AML-193 (cell line): ENCODE measurements around the gene FOSB.
"Not testable (repeated sequence)": the region's sequence is repeated elsewhere in the genome, so short reads cannot be mapped to it uniquely, and the experiment has no call there.

Experiments
- DNase-seq, 2 experiments: peaks; one replicate each; lab custom pipeline; 2025; lab: John Stamatoyannopoulos, UW

The FOSB gene

GRCh38 chr19:45506989-45507871 is 39.4 kb downstream of the FOSB start, which contains the start of gene VASP:
TSS of gene VASP (plus strand) at chr19:45507479. CDS start at chr19:45507772, 293 bp downstream.
- peak; percentile 87 for DNase-seq

DNA sequence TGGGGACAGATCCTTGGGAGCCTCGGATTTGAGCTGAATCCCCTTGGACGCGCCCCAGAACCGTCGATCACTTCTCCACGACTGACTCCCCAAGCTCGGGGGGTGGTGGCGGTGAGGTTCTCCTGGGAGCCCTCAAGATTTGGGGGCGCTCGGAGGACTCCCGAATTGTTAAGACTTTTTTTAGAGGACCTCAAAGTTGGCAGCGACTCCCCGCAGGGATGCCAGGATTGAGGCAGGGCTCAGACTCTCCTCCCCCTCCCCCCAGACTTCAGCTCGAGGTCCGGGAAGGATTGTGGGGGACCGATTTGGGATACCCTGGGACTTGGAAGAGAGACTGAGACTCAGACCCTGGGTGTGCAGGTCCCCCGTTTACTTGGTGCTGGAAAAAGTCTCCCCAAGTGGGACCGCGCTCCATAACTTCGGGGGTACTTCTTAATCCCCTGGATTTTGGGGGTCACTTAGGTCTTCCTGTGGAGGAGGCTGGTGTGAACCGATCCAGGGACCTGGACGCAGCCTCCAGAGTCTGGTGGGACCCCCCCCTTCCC is 40.1 kb downstream of the FOSB start:
- DNase-seq, result no peak

DNA sequence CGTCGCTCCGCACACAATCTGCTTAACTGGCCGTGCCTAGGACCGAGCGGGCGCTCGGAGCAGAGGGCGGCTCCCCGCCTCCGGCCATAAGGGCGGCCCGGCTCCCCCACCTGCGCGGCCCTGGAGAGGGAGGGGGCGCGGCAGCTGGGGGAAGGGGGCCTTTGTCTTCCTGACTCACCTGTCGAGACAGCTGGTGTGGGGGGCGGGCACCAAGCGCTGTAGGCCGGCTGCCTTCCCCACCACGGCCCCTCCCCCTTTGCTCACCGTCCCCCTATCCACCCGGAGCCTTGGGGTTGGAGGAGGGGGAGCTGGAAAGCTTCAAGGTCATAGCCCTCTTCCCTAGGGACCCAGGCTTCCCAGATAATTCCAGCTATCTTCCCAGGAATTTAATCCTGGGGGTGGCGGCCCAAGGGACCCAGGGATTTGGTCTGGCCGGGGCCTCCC is 40.6 kb downstream of the FOSB start:
- no peak for DNase-seq

GRCh38 chr19:45508861-45509691 is 41.3 kb downstream of the FOSB start:
- peak; percentile 75 to 78 for DNase-seq

DNA sequence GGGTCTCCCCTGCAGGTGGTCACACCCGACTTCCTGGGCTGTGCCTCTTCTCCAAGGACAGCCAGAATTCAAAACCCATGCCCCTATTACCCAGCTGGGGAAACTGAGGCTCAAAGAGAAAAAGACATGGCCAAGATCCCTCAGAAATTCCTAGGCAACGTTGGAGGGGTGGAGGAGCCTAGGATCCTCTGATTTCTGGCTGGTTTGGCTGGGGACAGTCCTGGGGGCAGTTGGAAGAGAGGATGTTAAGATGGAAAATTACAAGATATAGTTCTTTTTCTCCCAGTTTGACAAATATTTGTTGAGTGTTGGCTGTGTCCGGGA is 41.9 kb downstream of the FOSB start:
- DNase-seq, result no peak

DNA sequence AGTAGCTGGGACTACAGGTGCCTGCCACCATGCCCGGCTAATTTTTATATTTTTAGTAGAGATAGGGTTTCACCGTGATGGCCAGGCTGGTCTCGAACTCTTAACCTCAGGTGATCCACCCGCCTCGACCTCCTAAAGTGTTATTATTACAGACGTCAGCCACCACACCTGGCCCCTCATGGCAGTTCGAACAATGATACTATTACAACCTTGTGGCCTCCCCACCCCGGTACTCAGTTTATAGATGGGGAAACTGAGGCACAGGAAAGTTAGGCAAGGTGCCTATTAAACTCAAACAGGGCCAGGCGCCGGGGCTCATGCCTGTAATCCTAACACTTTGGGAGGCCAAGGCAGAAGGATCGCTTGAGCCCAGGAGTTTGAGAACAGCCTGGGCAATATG is 42.6 kb downstream of the FOSB start:
- not testable (repeated sequence) for DNase-seq

- no peak for DNase-seq
These were observed 43.3 kb downstream of the FOSB start for GRCh38 chr19:45511074-45511473.

- no peak for DNase-seq
These were observed 45.2 kb downstream of the FOSB start for GRCh38 chr19:45512881-45513483.

DNA sequence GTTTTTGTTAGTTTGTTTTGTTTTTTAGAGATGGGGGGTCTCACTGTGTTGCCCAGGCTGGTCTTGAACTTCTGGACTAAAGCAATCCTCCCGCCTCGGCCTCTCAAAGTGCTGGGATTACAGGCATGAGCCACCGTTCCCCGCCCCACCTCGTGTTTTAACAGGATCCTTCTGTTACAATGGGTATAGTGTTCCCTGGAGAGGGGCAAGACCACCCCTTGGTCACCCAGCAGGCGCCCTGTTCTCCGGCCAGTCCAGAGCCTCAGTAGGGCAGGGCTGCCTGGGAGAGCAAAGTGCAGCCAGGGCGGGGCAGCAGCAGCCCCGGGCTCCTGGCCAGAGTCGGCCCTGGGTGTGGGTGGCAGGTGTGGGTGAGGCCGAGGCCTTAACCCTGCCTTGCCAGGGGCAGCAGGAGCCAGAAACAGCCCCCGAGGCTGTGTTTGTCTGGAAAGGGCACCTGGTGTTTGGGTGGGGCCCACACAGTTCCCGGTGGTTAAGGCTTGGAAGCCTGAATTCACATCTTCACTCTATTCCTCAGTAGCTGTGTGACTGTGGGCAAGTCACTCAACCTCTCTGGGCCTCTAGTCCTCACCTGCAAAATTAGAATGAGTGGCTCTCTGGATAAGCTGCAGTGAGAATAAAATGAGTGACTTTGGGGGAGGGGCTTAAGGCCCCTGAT is 46.7 kb downstream of the FOSB start:
- peak; percentile 60 to 70 for DNase-seq

DNA sequence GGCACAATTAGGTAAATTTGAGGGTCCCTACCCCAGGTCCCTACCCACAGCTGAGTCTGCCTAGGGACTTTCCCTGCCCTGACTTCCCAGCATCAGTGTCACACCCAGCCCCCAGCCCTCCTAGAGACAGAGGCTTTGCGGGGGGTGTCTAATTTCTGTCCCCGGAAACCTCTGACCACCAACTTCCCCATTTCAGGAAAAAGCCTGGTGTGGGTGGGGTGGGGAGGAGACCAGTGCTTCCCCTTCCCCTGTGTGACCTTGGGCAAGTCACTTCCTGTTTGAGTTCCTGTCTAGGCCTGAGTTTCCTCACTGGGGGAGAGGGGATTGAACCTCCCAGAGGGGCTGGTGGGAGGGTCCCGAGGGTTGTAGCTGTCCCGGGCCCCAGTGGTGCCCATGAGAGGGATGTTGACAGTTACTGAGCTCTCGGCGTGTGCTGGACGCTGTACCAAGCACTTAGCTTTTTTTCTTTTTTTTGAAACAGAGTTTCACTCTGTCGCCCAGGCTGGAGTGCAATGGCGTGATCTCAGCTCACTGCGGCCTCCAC is 47.4 kb downstream of the FOSB start:
- peak; percentile 87 to 91 for DNase-seq

DNA sequence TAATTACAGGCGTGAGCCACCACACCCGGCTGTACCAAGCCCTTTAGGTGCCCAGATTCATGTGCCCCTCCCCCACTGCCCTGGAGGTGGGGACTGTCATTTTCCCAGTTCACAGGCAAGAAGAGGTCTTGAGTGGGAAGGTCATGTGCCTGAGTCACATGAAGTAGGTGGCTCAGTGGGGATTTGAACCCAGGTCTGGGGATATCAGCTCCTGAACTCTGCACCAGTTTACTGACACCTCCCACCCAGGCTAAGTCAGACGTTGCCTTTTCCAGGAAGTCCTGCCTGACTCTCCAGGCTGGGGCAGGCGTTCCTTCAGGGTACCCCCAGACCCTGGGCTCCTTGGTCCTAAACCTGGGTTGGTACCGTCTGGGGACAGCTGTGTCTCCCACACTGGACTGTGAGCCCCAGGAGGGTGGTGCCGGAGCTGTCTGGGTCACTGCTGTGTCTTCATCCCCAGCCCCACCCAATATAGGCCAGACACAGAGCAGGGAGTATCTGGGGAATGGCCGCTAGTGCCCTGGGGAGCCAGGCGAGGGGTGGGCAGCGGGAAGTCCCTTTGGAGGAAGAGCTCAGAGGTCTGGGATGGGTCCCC is 48.1 kb downstream of the FOSB start:
- DNase-seq, result no peak

DNA sequence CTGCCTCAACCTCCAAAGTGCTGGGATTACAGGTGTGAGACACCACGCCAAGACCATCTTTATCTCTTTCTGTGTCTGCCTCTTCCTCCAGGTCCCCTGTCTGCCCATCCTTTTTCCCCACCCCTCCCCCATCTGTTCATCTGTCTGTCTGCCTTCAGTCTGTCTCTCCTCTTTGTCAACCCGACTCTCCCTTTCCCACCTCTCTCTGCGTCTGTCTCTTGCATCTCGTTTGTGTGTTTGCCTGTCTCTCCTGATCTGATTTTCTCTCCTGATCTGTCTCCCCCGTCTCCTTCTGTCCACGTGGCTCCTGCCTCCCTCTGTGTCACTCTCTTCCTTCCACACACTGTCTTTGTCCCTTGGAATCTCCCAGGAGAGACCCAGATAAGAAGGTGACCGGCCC is 49.4 kb downstream of the FOSB start:
- DNase-seq, result no peak

DNA sequence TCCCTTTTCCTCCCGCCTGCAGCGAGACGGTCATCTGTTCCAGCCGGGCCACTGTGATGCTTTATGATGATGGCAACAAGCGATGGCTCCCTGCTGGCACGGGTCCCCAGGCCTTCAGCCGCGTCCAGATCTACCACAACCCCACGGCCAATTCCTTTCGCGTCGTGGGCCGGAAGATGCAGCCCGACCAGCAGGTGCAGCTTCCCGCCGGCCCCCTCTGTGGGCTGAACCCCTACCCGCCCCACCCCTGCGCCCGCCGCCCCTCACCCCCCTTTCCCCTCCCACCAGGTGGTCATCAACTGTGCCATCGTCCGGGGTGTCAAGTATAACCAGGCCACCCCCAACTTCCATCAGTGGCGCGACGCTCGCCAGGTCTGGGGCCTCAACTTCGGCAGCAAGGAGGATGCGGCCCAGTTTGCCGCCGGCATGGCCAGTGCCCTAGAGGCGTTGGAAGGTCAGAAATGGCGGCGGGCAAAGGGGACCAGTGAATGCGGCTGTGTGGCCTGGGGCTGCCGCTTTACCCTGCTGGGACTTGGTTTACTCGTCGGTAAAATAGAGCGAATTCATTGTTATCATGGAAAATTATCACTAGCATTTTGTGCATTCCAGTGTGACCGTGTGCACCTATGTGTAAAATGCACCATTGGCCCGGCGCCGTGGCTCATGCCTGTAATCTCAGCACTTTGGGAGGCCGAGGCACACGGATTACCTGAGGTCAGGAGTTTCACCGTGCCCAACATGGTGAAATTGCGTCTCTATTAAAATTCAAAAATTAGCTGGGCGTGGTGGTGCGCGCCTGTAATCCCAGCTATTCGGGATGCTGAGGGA is 50.1 kb downstream of the FOSB start:
- DNase-seq, result no peak

- DNase-seq, result no peak
These were observed 50.7 kb downstream of the FOSB start for GRCh38 chr19:45518469-45518826.

DNA sequence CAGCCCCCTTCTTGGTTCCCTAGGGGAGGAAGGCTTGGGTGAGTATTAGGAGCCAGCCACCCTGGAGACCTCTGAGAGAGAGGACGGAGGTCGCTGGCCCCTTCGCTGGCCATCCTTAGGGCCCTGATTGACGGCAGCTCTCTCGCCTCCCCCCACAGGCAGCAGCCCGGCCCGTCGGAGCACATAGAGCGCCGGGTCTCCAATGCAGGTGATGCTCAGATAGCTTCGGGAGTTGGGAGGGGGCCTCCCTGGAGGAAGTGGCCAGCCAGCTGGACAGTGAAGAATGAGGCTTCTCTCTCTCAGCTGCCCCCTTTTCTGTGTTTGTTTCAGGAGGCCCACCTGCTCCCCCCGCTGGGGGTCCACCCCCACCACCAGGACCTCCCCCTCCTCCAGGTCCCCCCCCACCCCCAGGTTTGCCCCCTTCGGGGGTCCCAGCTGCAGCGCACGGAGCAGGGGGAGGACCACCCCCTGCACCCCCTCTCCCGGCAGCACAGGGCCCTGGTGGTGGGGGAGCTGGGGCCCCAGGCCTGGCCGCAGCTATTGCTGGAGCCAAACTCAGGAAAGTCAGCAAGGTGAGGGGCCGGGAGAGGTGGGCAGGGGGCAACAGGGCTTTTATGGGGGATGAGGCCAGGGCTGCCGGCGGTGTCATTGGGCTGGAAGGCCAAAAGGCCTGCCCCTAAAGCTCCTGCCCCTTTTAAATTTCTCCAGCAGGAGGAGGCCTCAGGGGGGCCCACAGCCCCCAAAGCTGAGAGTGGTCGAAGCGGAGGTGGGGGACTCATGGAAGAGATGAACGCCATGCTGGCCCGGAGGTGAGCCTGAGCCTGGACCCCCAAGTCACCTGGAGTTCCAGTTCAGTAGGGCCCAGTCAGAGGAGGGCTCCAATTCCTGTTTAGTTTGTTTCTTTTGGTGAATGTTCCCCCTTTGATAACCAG is 54.5 kb downstream of the FOSB start:
- no peak for DNase-seq

DNA sequence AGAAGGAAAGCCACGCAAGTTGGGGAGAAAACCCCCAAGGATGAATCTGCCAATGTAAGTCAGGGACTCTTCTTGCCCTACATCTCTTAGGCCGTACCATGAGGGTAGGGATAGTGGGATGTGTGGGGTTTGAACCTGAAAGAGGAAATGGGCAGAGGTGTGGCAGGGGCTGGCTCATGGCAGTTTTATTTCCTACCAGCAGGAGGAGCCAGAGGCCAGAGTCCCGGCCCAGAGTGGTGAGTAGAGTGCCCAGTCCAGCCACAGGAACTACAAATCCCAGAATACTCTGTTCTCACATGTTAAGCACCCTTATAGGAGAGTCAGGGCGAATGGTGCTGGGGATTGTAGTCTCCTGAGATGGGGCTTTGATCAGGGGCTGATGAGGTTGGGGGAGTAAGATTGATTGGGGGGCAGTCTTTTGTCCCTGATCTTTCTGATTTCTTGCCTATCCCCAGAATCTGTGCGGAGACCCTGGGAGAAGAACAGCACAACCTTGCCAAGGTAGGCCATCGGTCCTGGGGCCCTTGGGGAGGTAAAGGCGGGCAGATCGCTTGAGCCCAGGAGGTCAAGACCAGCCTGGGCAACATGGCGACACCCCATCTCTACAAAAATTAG is 56.0 kb downstream of the FOSB start:
- DNase-seq, result peak; percentile 79 to 84

GRCh38 chr19:45524575-45525129 is 56.9 kb downstream of the FOSB start:
- no peak for DNase-seq
